Body of pancreas (tissue), 4 donors: ENCODE results near the gene DLG1. TPM values are rescaled to one million over a fixed set of nuclear protein-coding genes. Genes with fewer than 3 reads are reported as not detected.
A peak's percentile ranks its signal among the peaks of the same experiment; 100 is the strongest.

ENCODE experiments used
- ATAC-seq: fragments of 150-250 bp; one replicate; pipeline ENCODE4 v1.9.1; 2016
- DNase-seq, 4 donors: peaks; one replicate each; pipeline ENCODE4 v3.0.0-alpha.2; 2019
- H3K27ac ChIP-seq, 4 donors: fragments of 200-600 bp; sonication (generic); 1 replicate in 3 of 4; 2 replicates in 1 of 4; pipeline versions ENCODE4 v1.5.1 to v1.6.1; 2016 to 2019; ENCODE audit warnings: mild to moderate bottlenecking in 1 of 4, mixed read lengths in 1 of 4, moderate library complexity in 1 of 4
- H3K27me3 ChIP-seq, 2 donors: fragments of 200-600 bp; sonication (generic); one replicate each; pipeline ENCODE4 v1.6.0; 2016; ENCODE audit warnings: mild to moderate bottlenecking in 1 of 2
- H3K36me3 ChIP-seq, 2 donors: fragments of 200-600 bp; sonication (generic); replicated peaks in 1 of 2; 2 replicates each; pipeline ENCODE4 v1.5.1; 2016; ENCODE audit warnings: low read depth in 2 of 2; ENCODE audit not compliant: insufficient read depth in 1 of 2
- H3K4me1 ChIP-seq: fragments of 200-600 bp; sonication (generic); one replicate; pipeline ENCODE4 v1.6.0; 2016
- H3K4me3 ChIP-seq, 2 donors: fragments of 200-600 bp; sonication (generic); 1 replicate in 1 of 2; 2 replicates in 1 of 2; pipeline ENCODE4 v1.5.1; 2016 to 2019
- H3K9me3 ChIP-seq, 3 donors: fragments of 200-600 bp; sonication (generic); 1 replicate in 2 of 3; 2 replicates in 1 of 3; pipeline ENCODE4 v1.5.1; 2016
- CTCF ChIP-seq, 7 experiments: fragments of 450-650 bp in 4 of 7; fragments of 200-600 bp in 3 of 7; sonication (generic) in 3 of 7; IDR thresholded peaks; one replicate each; pipeline ENCODE4 v1.5.1; 2016 to 2019; ENCODE audit warnings: antibody characterized with exemption in 7 of 7
- POLR2A ChIP-seq, 3 donors: fragments of 450-650 bp; IDR thresholded peaks; one replicate each; pipeline ENCODE4 v1.6.1; 2016; ENCODE audit warnings: antibody characterized with exemption in 3 of 3, mild to moderate bottlenecking in 2 of 3
- WGBS, 2 donors: methylation state at CpG; one replicate each; pipeline ENCODE4 v1.1.5; 2017; 5-methylcytosine and 5-hydroxymethylcytosine counted together
- intact Hi-C: fragments of 100-400 bp; cut with DNase I; formaldehyde crosslinking; loops from one replicate; pipeline ENCODE4 v1.15.1; 2023
- total RNA-seq, 2 donors: library from RNA; depleted of rRNA; stranded (reverse); fragments of >200 nt; gene quantifications; one replicate each; pipeline ENCODE4 v1.1.0, GENCODE V29; 2016

Gene DLG1
- total RNA-seq, 2 donors from 2014 or later, result 45.8 to 48.8 TPM

- ATAC-seq (no peak), DNase-seq (no peak)
- TF ChIP-seq CTCF (IDR thresholded peaks at IDR 0.05) (no peak), POLR2A (IDR thresholded peaks at IDR 0.05) (no peak)
- intact Hi-C loops, result no loop called here
- Histone ChIP-seq H3K27me3 (no peaks in the 10 kb centered on the region), H3K36me3 (no peaks in the 10 kb centered on the region), H3K4me3 (no peak overlapping the region), H3K4me1 (peaks cover 6% of the 10 kb centered on the region), H3K27ac (no peak overlapping the region), H3K9me3 (no peaks in the 10 kb centered on the region)
- WGBS, 2 donors, result 88 to 95% methylated on average over 1 of the region's 1 CpG
Observed at GRCh38 chr3:197155046-197155445, 143.4 kb downstream of the DLG1 start.

DNA sequence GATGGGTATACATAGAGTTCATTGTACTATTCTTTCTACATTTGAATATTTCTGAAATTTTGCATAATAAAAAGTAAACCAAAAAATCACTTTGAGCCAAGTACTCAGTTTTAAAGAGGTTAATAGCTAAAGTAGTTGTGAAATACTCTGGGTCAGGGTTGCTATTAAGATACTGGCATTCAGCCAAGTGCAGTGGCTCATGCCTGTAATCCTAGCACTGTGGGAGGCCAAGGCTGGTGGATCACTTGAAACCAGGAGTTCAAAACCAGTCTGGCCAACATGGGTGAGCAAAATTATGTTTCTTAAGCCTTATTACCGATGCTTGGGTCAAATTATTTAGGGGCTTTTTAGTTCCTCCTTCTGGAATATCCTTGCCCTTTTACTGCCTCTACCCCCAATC is 146.8 kb downstream of the DLG1 start:
- intact Hi-C loops, result no loop called here
- H3K27me3 ChIP-seq, result no peaks in the 10 kb centered on the region
- H3K4me1 ChIP-seq, result peaks cover 6% of the 10 kb centered on the region
- TF ChIP-seq CTCF (IDR thresholded peaks at IDR 0.05), result no peak
- no peak for TF ChIP-seq POLR2A (IDR thresholded peaks at IDR 0.05)
- H3K27ac ChIP-seq, result no peak overlapping the region
- H3K4me3 ChIP-seq, result no peak overlapping the region
- no peaks in the 10 kb centered on the region for H3K36me3 ChIP-seq
- peak; percentile 18 to 59 (median 35) for DNase-seq
- no peaks in the 10 kb centered on the region for H3K9me3 ChIP-seq
- ATAC-seq, result no peak
- 88 to 100% methylated on average over 1 of the region's 1 CpG for WGBS, 2 donors

DNA sequence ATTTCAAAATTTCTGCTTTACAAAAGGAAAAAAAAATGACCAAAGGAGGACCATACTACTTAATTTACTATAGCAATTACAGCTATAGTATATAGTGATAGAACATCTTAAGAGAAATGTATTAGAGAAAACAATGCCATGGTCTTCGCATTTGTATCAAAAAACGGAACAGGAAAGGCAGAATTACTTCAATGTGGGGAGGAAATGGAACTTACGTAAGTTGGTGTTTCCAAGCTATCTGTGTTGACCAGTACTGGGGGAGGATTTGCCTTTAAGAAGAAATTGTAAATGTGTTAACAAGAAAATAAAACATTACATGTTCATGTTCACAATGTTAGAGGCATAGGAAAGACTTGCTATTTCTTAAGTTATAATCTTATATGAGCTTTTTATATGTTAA is 148.9 kb downstream of the DLG1 start:
- peaks cover 6% of the 10 kb centered on the region for H3K4me1 ChIP-seq
- TF ChIP-seq POLR2A (IDR thresholded peaks at IDR 0.05) (no peak), CTCF (IDR thresholded peaks at IDR 0.05) (no peak)
- WGBS, 2 donors, result 70 to 96% methylated on average over 3 of the region's 3 CpGs
- no peaks in the 10 kb centered on the region for H3K36me3 ChIP-seq
- no peaks in the 10 kb centered on the region for H3K9me3 ChIP-seq
- H3K27ac ChIP-seq, result peak overlapping the region in 1 of 4 donors; percentile 28
- intact Hi-C loops, result no loop called here
- H3K27me3 ChIP-seq, result no peaks in the 10 kb centered on the region
- ATAC-seq (no peak), DNase-seq (no peak)
- H3K4me3 ChIP-seq, result no peak overlapping the region

DNA sequence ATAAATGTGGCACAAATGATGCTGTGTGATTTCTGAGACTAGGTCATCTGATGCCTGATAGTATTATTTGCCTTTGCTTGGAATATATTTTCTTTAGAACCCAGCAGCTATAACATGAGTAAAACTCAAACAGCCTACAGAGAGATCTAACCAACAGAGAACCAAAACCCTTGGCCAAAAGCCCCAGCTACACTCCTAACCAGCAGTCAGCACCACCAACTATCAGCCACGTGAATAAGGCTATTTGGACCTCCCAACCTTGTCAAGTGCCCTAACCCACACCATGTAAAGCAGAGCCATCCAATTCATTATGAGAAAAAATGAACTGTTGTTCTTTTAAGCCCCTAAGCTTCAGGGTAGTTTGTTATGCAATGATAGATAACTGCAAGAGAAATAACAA is 154.2 kb downstream of the DLG1 start:
- no peak for TF ChIP-seq CTCF (IDR thresholded peaks at IDR 0.05)
- no peak overlapping the region for H3K4me3 ChIP-seq
- H3K4me1 ChIP-seq, result no peaks in the 10 kb centered on the region
- DNase-seq, result no peak
- WGBS, 2 donors, result 69 to 85% methylated on average over 1 of the region's 1 CpG
- peaks cover 0 to 2% of the 10 kb centered on the region in 2 donors for H3K36me3 ChIP-seq
- intact Hi-C loops, result no loop called here
- H3K9me3 ChIP-seq, result no peaks in the 10 kb centered on the region
- no peaks in the 10 kb centered on the region for H3K27me3 ChIP-seq
- no peak for ATAC-seq
- H3K27ac ChIP-seq, result no peak overlapping the region

DNA sequence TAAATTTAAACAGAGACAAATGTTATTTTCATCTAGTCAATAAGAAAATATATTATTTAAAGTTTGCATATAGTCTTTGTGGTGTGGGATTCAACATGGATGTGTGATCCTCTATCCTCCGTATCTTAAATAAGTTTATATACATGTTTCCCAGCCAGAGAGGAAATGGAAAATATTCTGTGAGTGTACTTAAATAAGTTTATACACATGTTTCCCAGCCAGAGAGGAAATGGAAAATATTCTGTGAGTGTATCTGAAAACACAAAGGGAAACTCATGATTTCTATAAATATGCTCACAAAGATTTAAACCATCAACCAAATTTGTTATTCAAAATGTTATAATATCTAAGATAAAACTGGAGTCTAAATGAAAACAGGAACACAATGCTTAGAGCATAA is 158.8 kb downstream of the DLG1 start:
- Histone ChIP-seq H3K27me3 (no peaks in the 10 kb centered on the region), H3K36me3 (peaks cover 0 to 9% of the 10 kb centered on the region in 2 donors), H3K27ac (no peak overlapping the region), H3K4me3 (no peak overlapping the region), H3K4me1 (no peaks in the 10 kb centered on the region), H3K9me3 (no peaks in the 10 kb centered on the region)
- no peak for DNase-seq
- 83 to 89% methylated on average over 1 of the region's 1 CpG for WGBS, 2 donors
- intact Hi-C loops, result loop anchor here (10.0 kb wide), 1 partner anchor 755 kb away; no protein-coding TSS in a partner anchor
- ATAC-seq, result no peak
- no peak for TF ChIP-seq CTCF (IDR thresholded peaks at IDR 0.05)
- TF ChIP-seq POLR2A (IDR thresholded peaks at IDR 0.05), result no peak
